Lung (tissue), 12 donors: Measurements from ENCODE around the gene LYST. TPM values are rescaled to one million over a fixed set of nuclear protein-coding genes. Genes with fewer than 3 reads are reported as not detected.

ENCODE experiments used
- ATAC-seq: fragments of 200-7000 bp; cut with Tn5 transposase; one replicate; pipeline ENCODE4 v1.9.1; 2020; ENCODE audit warnings: moderate number of reproducible peaks; ENCODE audit not compliant: insufficient read depth, low FRiP score
- DNase-seq, 3 donors: peaks; one replicate each; pipeline ENCODE4 v3.0.0-alpha.2; 2013 to 2017
- H3K27ac ChIP-seq, 2 donors: one replicate each; pipeline ENCODE4 v1.5.1; 2013; ENCODE audit warnings: mild to moderate bottlenecking in 2 of 2, moderate library complexity in 2 of 2, control low read depth in 1 of 2, inconsistent platforms in 1 of 2, low read depth in 1 of 2, low read length in 1 of 2
- H3K27me3 ChIP-seq, 3 donors: one replicate each; pipeline ENCODE4 v1.5.1; 2013; ENCODE audit warnings: low read length in 2 of 3; ENCODE audit not compliant: control insufficient read depth in 3 of 3, insufficient read depth in 3 of 3
- H3K36me3 ChIP-seq, 4 donors: one replicate each; pipeline ENCODE4 v1.5.1; 2013; ENCODE audit warnings: low read length in 4 of 4, mild to moderate bottlenecking in 1 of 4, moderate library complexity in 1 of 4; ENCODE audit not compliant: control insufficient read depth in 4 of 4, insufficient read depth in 4 of 4
- H3K4me1 ChIP-seq, 5 donors: one replicate each; pipeline ENCODE4 v1.5.1; 2013; ENCODE audit warnings: low read length in 5 of 5, mild to moderate bottlenecking in 2 of 5, moderate library complexity in 1 of 5; ENCODE audit not compliant: control insufficient read depth in 5 of 5, insufficient read depth in 5 of 5
- H3K4me3 ChIP-seq: one replicate; pipeline ENCODE4 v1.5.1; 2013; ENCODE audit warnings: mild to moderate bottlenecking, control low read depth, moderate library complexity
- H3K9ac ChIP-seq, 2 donors: one replicate each; pipeline ENCODE4 v1.5.1; 2013; ENCODE audit warnings: low read length in 2 of 2, control low read depth in 1 of 2; ENCODE audit not compliant: insufficient read depth in 1 of 2
- H3K9me3 ChIP-seq, 4 donors: one replicate each; pipeline ENCODE4 v1.5.1; 2013; ENCODE audit warnings: low read length in 3 of 4, mild to moderate bottlenecking in 1 of 4, moderate library complexity in 1 of 4; ENCODE audit not compliant: control insufficient read depth in 4 of 4, insufficient read depth in 3 of 4
- CTCF ChIP-seq: IDR thresholded peaks from 2 replicates; pipeline ENCODE4 v1.5.1; 2012; ENCODE audit warnings: mild to moderate bottlenecking; ENCODE audit errors: control extremely low read depth, extremely low read depth
- WGBS, 2 donors: extraction: QIAGEN DNeasy Blood & Tissue Kit; methylation state at CpG; one replicate each; pipeline ENCODE4 v1.1.7; 2013; 5-methylcytosine and 5-hydroxymethylcytosine counted together
- polyA plus RNA-seq, 2 donors: library from polyadenylated mRNA; stranded (reverse); fragments of 200-250 nt; gene quantifications; one replicate each; pipeline ENCODE4 v1.2.1, GENCODE V29; 2013
- total RNA-seq, 2 donors: library from RNA; depleted of rRNA in 1 of 2; stranded (reverse); fragments of >200 nt in 1 of 2; gene quantifications; one replicate each; pipeline ENCODE4 v1.2.1, GENCODE V29; 2014 to 2021
- donor health status: control.
- donor health status: control.
- donor health status: Bipolar disorder and iron deficiency.
- donor health status: healthy.
- donor health status: DM: yes; HTN: yes; CAD: no.

Gene LYST
- total and polyA plus RNA-seq, 4 donors, result 9.8 to 82.7 (median 31.7) TPM

GRCh38 chr1:235872270-235872669 lies 5.6 kb upstream of the LYST start:
- H3K27me3 ChIP-seq, result no peaks in the 10 kb centered on the region
- no peak overlapping the region for H3K9ac ChIP-seq
- DNase-seq (no peak), ATAC-seq (no peak)
- H3K4me1 ChIP-seq, result peaks cover 0 to 7% (median 0%) of the 10 kb centered on the region in 5 donors
- TF ChIP-seq CTCF, result no peak
- H3K27ac ChIP-seq, result no peak overlapping the region
- H3K9me3 ChIP-seq, result no peaks in the 10 kb centered on the region
- no peak overlapping the region for H3K4me3 ChIP-seq
- 92 to 96% methylated on average over 6 of the region's 6 CpGs for WGBS, 2 donors
- H3K36me3 ChIP-seq, result no peaks in the 10 kb centered on the region

- peak overlapping the region in 1 of 2 donors; percentile 83 for H3K27ac ChIP-seq
- H3K27me3 ChIP-seq, result no peaks in the 10 kb centered on the region
- no peaks in the 10 kb centered on the region for H3K36me3 ChIP-seq
- TF ChIP-seq CTCF, result no peak
- WGBS, 2 donors, result 40 to 61% methylated on average over 9 of the region's 9 CpGs
- ATAC-seq (no peak), DNase-seq (no peak)
- H3K9ac ChIP-seq, result no peak overlapping the region
- no peaks in the 10 kb centered on the region for H3K9me3 ChIP-seq
- H3K4me3 ChIP-seq, result no peak overlapping the region
- H3K4me1 ChIP-seq, result peaks cover 0 to 15% (median 5%) of the 10 kb centered on the region in 5 donors
Observed at GRCh38 chr1:235867903-235868469, 1.3 kb upstream of the LYST start.

- Histone ChIP-seq H3K9ac (peak overlapping the region; percentile 80 to 85), H3K36me3 (no peaks in the 10 kb centered on the region), H3K4me3 (peak overlapping the region; percentile 68), H3K27ac (peak overlapping the region; percentile 96 to 97), H3K4me1 (peaks cover 0 to 15% (median 5%) of the 10 kb centered on the region in 5 donors), H3K9me3 (no peaks in the 10 kb centered on the region), H3K27me3 (no peaks in the 10 kb centered on the region)
- WGBS, 2 donors, result 1 to 2% methylated on average over 41 to 56 of the region's 56 CpGs
- no peak for TF ChIP-seq CTCF
- DNase-seq, result peak; percentile 96 to 98 (median 98)
- peak; percentile 97 for ATAC-seq
Observed at GRCh38 chr1:235866913-235867845, 473 bp upstream of the LYST start.
